ENCODE data around the gene USH1C. TPM values are rescaled to one million over a fixed set of nuclear protein-coding genes. Genes with fewer than 3 reads are reported as not detected.

Gene USH1C
- total RNA-seq, 1 donor = not detected

GRCh38 chr11:17479284-17480214 lies 64.7 kb downstream of the USH1C start:
- DNase-seq (ENCODE audit: low read depth) = peak; percentile 17
- H3K4me3 ChIP-seq (ENCODE audit: low read depth, low read length) = no peak overlapping the region
- TF ChIP-seq, protein P1, sequence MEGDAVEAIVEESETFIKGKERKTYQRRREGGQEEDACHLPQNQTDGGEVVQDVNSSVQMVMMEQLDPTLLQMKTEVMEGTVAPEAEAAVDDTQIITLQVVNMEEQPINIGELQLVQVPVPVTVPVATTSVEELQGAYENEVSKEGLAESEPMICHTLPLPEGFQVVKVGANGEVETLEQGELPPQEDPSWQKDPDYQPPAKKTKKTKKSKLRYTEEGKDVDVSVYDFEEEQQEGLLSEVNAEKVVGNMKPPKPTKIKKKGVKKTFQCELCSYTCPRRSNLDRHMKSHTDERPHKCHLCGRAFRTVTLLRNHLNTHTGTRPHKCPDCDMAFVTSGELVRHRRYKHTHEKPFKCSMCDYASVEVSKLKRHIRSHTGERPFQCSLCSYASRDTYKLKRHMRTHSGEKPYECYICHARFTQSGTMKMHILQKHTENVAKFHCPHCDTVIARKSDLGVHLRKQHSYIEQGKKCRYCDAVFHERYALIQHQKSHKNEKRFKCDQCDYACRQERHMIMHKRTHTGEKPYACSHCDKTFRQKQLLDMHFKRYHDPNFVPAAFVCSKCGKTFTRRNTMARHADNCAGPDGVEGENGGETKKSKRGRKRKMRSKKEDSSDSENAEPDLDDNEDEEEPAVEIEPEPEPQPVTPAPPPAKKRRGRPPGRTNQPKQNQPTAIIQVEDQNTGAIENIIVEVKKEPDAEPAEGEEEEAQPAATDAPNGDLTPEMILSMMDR (IDR thresholded peaks at IDR 0.05; ENCODE audit: insufficient read depth, low read length) = no peak

DNA sequence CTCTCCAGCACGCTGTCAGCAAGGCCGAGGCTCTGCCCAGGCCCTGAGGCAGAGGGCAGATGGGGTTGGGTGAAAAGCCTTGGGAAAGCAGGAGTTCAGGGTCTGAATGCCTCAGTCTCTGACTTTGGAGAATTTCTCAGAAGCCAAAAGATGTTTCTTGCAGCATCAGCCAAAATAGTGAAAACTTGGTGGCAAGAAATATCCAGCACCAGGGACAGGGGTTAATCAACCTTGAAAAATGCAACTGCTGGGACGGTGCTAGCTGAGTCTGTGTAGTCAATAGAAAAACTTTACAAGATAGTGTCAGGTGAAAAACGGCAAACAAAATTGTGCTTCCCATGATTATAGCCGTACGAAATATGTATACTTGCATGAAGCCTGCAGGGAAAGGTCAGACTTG lies 66.1 kb downstream of the USH1C start:
- no peak for DNase-seq (ENCODE audit: low read depth)
- TF ChIP-seq, protein P1 (IDR thresholded peaks at IDR 0.05; ENCODE audit: insufficient read depth, low read length) = no peak
- H3K4me3 ChIP-seq (ENCODE audit: low read depth, low read length) = no peak overlapping the region

- no peak overlapping the region for H3K4me3 ChIP-seq (ENCODE audit: low read depth, low read length)
- DNase-seq (ENCODE audit: low read depth) = no peak
- TF ChIP-seq, protein P1 (IDR thresholded peaks at IDR 0.05; ENCODE audit: insufficient read depth, low read length) = no peak
Observed at GRCh38 chr11:17477361-17477760, 66.9 kb downstream of the USH1C start.

DNA sequence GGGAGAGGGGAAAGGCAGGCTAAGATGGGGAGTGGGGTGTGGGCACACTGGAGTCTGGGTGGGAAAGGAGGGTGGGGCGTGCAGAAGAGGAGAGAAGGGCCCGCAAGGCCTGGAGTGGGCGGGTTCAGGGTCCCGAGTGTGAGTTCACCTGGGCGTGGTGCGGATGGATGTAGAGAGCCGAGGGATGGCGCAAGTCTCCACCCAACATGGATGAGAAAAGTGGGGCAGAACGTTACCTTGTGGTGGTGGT lies 67.2 kb downstream of the USH1C start:
- no peak for DNase-seq (ENCODE audit: low read depth)
- TF ChIP-seq, protein P1 (IDR thresholded peaks at IDR 0.05; ENCODE audit: insufficient read depth, low read length) = no peak
- no peak overlapping the region for H3K4me3 ChIP-seq (ENCODE audit: low read depth, low read length)

DNA sequence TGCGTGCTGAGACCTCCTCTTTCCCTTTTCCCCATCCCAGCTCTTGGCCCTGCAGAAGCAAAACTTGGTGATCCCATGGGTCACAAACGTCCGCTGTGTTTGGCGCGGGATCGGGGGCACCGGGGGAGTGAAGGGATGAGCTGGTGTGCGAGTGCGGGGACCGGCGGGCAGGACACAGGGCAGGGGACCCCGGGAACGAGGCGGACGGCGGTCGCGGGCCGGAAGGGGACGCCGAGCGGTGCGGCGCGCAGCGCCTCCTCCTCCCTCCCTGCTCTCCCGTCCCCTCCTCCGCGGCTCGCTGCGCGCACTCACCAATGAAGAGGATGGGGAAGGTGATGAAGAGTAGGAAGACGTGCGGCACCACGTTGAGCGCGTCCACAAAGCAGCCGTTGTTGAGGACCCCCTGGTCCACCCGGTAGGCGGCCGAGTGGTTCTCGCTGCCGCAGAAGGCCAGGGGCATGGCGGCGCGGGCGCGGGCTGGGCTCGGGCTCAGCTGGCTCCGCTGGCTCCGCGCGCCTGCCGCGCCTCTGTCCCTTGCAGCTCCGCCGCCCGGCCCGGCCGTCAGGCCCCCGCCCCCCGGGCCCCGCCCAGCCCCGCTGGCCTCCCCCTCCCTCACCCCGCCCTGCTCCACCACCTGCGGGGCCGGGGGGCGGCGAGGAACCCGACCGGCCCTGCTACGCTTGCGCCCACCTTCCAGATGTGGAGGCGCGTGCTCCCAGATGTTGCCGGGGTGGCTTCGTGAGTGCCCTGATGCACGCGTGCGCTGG lies 67.7 kb downstream of the USH1C start, which contains the start of gene ABCC8:
TSS of gene ABCC8 (minus strand) at position 529 of the 767 bp plus-strand sequence. CDS start at position 460, 69 bp downstream.
- no peak for DNase-seq (ENCODE audit: low read depth)
- TF ChIP-seq, protein P1 (IDR thresholded peaks at IDR 0.05; ENCODE audit: insufficient read depth, low read length) = no peak
- no peak within 1 kb of the TSS for H3K4me3 ChIP-seq (ENCODE audit: low read depth, low read length)

GRCh38 chr11:17475666-17476316 lies 68.4 kb downstream of the USH1C start:
- TF ChIP-seq, protein P1 (IDR thresholded peaks at IDR 0.05; ENCODE audit: insufficient read depth, low read length) = no peak
- no peak for DNase-seq (ENCODE audit: low read depth)
- H3K4me3 ChIP-seq (ENCODE audit: low read depth, low read length) = no peak overlapping the region
